HepG2 (cell line): ENCODE measurements around the gene SYN1.

Experiments used
- ASH2L ChIP-seq: fragments of 300-600, 200-600 bp; sonication (generic); IDR thresholded peaks from 2 replicates; pipeline ENCODE4 v1.7.0; 2017; ENCODE audit warnings: low read depth, mild to moderate bottlenecking, moderate library complexity, mixed read lengths, low read length; ENCODE audit not compliant: insufficient read length
- ATF3 ChIP-seq: sonication (generic); formaldehyde crosslinking; IDR thresholded peaks from 2 replicates; pipeline ENCODE4 v1.4.0; 2020; ENCODE audit warnings: missing genetic modification reagents
- BCL6 ChIP-seq: IDR thresholded peaks from 2 replicates; pipeline ENCODE4 v1.6.1; 2016; ENCODE audit warnings: missing genetic modification reagents, missing compliant biosample characterization
- EHMT2 ChIP-seq: fragments of 200-600 bp; sonication (generic); IDR thresholded peaks from 2 replicates; pipeline ENCODE4 v1.7.0; 2017; ENCODE audit warnings: antibody characterized with exemption, low read depth, low read length, borderline replicate concordance
- HDAC6 ChIP-seq: fragments of 200-600 bp; sonication (generic); IDR thresholded peaks from 2 replicates; pipeline ENCODE4 v1.7.0; 2017; ENCODE audit warnings: mild to moderate bottlenecking, antibody characterized with exemption, low read length, low read depth
- NR2C2 ChIP-seq: sonication (generic); formaldehyde crosslinking; IDR thresholded peaks from 2 replicates; pipeline ENCODE4 v1.4.0; 2020; ENCODE audit warnings: missing genetic modification reagents, mild to moderate bottlenecking, moderate library complexity, borderline replicate concordance
- SMARCC2 ChIP-seq: fragments of 450-650 bp; IDR thresholded peaks from 2 replicates; pipeline ENCODE4 v1.6.1; 2017; ENCODE audit warnings: antibody characterized with exemption, mild to moderate bottlenecking
- SNRNP70 ChIP-seq: fragments of 200-400 bp; formaldehyde crosslinking; IDR thresholded peaks from 2 replicates; pipeline ENCODE4 v1.6.1; 2017; ENCODE audit warnings: mild to moderate bottlenecking, low read depth, low read length, moderate library complexity
- TBP ChIP-seq: sonication (generic); formaldehyde crosslinking; IDR thresholded peaks from 2 replicates; pipeline ENCODE4 v1.5.0; 2020; ENCODE audit warnings: missing genetic modification reagents
- TCF7 ChIP-seq: sonication (generic); IDR thresholded peaks from 2 replicates; pipeline ENCODE4 v1.6.1; 2016; ENCODE audit warnings: antibody characterized with exemption, low read depth
- ZFP41 ChIP-seq: sonication (generic); formaldehyde crosslinking; IDR thresholded peaks from 2 replicates; pipeline ENCODE4 v1.4.0; 2020; ENCODE audit warnings: mild to moderate bottlenecking, missing genetic modification reagents, borderline replicate concordance
- ZNF3 ChIP-seq: IDR thresholded peaks from 2 replicates; pipeline ENCODE4 v1.7.0; 2017; ENCODE audit warnings: inconsistent platforms
- TF ChIP-seq, protein P1 (sequence below): sonication (generic); formaldehyde crosslinking; IDR thresholded peaks from 2 replicates; pipeline ENCODE4 v1.9.0; 2021; ENCODE audit warnings: missing genetic modification reagents, borderline replicate concordance

DNA sequence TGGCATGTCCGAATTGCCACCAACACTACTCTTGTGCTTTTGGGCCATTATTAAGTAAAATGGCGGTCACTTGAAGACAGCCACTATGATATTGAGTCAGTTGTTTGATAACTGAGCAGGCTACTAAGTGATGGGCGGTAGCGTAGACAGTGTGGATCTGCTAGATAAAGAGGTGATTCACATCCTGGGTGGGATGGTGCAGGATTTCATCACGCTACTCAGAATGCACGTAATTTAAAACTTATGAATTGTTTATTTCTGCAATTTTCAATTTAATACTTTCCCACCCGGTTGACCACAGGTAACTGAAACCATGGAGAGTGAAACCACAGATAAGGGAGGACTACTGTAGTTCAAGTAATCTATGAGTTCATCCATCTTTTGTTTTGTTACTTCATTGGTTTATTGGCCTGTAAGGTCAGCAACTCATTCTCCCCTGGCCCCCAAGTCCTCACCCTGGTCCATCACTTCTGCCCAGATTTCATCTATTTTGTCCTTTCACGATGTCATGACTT, 55.8 kb downstream of the SYN1 start:
- TF ChIP-seq EHMT2 (no peak), ASH2L (no peak), HDAC6 (no peak), TCF7 (no peak), TBP (CRISPR knock-in tag) (no peak), ZFP41 (CRISPR knock-in tag) (no peak), BCL6 (CRISPR knock-in tag) (no peak), SNRNP70 (no peak), ATF3 (no peak), ZNF3 (CRISPR knock-in tag) (no peak), SMARCC2 (no peak), NR2C2 (CRISPR knock-in tag) (no peak)
- TF ChIP-seq, protein P1, sequence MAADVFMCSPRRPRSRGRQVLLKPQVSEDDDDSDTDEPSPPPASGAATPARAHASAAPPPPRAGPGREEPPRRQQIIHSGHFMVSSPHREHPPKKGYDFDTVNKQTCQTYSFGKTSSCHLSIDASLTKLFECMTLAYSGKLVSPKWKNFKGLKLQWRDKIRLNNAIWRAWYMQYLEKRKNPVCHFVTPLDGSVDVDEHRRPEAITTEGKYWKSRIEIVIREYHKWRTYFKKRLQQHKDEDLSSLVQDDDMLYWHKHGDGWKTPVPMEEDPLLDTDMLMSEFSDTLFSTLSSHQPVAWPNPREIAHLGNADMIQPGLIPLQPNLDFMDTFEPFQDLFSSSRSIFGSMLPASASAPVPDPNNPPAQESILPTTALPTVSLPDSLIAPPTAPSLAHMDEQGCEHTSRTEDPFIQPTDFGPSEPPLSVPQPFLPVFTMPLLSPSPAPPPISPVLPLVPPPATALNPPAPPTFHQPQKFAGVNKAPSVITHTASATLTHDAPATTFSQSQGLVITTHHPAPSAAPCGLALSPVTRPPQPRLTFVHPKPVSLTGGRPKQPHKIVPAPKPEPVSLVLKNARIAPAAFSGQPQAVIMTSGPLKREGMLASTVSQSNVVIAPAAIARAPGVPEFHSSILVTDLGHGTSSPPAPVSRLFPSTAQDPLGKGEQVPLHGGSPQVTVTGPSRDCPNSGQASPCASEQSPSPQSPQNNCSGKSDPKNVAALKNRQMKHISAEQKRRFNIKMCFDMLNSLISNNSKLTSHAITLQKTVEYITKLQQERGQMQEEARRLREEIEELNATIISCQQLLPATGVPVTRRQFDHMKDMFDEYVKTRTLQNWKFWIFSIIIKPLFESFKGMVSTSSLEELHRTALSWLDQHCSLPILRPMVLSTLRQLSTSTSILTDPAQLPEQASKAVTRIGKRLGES (CRISPR knock-in tag), result no peak
